ENCODE measurements around the gene SOCS3. TPM values are rescaled to one million over a fixed set of nuclear protein-coding genes. Genes with fewer than 3 reads are reported as not detected.
A peak's percentile ranks its signal among the peaks of the same experiment; 100 is the strongest.

SOCS3 gene
- total RNA-seq, 1 experiment from 2014 or later: 53.1 TPM

- ChIA-PET POLR2A (no interaction called here), CTCF (interaction anchor here (0.7 to 1.3 kb wide), 3 partner anchors 10 to 203 kb away, joined by 3 to 6 read pairs (median 6); no protein-coding TSS in a partner anchor)
- Histone ChIP-seq H3K9me3 (ENCODE audit: control insufficient read depth, insufficient read depth, low read depth, low read length) (no peaks in the 10 kb centered on the region), H3K36me3 (ENCODE audit: control insufficient read depth, insufficient read depth, low read length) (peaks cover 7% of the 10 kb centered on the region; the same call in 1 of the 2 replicates), H3K4me1 (ENCODE audit: control insufficient read depth, insufficient read depth, low read length) (peaks cover 39% of the 10 kb centered on the region), H3K27ac (ENCODE audit: low read length) (no peak overlapping the region), H3K27me3 (ENCODE audit: control insufficient read depth, insufficient read depth, low read length) (no peaks in the 10 kb centered on the region), H3K4me3 (ENCODE audit: low read depth in 2 of 2, low read length in 2 of 2) (no peak overlapping the region)
- TF ChIP-seq TCF7L2 (IDR thresholded peaks at IDR 0.05; ENCODE audit: low read depth, low read length) (no peak), POLR2AphosphoS5 (IDR thresholded peaks at IDR 0.05; ENCODE audit: low read depth, low read length) (no peak)
- ATAC-seq (no peak), DNase-seq (ENCODE audit: low read depth, low spot score) (no peak)
- BruUV-seq (replicated peaks): no TSS peak
- intact Hi-C loops (cut with micrococcal nuclease; ENCODE audit: unreplicated experiment) (loop anchor here (5.0 kb wide), 1 partner anchor 80 kb away; no protein-coding TSS in a partner anchor), in situ Hi-C loops (cut with HindIII; ENCODE audit: low pct_unique_long_range_greater_than_20kb, low sequenced_read_pairs) (no loop called here)
These were observed 2.4 kb upstream of the SOCS3 start for GRCh38 chr17:78362232-78362631.

DNA sequence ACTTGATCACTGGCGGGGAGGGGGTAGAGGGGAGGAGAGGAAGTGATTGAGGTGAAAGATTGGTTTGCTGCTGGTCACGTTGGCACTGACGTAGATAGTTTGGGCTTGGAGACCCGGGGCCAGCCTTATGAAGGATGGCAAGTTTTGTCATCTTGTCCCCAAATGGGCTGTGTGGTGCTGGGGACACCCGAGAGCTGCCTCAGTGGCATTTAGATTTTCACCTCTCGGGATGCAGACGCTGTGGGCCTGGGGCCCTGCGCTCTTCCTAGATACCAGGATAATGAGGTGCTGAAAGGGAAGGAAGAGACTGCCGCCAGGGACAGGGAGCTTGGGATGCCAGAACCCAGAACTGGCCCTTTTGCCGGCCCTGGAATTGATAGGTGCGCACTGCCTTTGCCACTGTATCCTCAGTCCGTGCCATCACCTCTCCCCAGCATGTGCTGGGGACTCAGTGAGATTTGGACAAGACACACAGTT, 1.4 kb upstream of the SOCS3 start:
- H3K27ac ChIP-seq (ENCODE audit: low read length): peak overlapping the region; percentile 70; the same call in 1 of the 2 replicates
- in situ Hi-C loops (cut with HindIII; ENCODE audit: low pct_unique_long_range_greater_than_20kb, low sequenced_read_pairs) (no loop called here), intact Hi-C loops (cut with micrococcal nuclease; ENCODE audit: unreplicated experiment) (loop anchor here (2.0 to 5.0 kb wide), 2 partner anchors 60 to 79 kb away; no protein-coding TSS in a partner anchor)
- no TSS peak for BruUV-seq (replicated peaks)
- DNase-seq (ENCODE audit: low read depth, low spot score) (no peak), ATAC-seq (no peak)
- TF ChIP-seq CTCF (IDR thresholded peaks at IDR 0.05) (no peak), POLR2AphosphoS5 (IDR thresholded peaks at IDR 0.05; ENCODE audit: low read depth, low read length) (no peak), SIN3A (IDR thresholded peaks at IDR 0.05; ENCODE audit: borderline replicate concordance, insufficient read depth, low read depth, low read length) (no peak)
- TF ChIP-seq, protein P1, sequence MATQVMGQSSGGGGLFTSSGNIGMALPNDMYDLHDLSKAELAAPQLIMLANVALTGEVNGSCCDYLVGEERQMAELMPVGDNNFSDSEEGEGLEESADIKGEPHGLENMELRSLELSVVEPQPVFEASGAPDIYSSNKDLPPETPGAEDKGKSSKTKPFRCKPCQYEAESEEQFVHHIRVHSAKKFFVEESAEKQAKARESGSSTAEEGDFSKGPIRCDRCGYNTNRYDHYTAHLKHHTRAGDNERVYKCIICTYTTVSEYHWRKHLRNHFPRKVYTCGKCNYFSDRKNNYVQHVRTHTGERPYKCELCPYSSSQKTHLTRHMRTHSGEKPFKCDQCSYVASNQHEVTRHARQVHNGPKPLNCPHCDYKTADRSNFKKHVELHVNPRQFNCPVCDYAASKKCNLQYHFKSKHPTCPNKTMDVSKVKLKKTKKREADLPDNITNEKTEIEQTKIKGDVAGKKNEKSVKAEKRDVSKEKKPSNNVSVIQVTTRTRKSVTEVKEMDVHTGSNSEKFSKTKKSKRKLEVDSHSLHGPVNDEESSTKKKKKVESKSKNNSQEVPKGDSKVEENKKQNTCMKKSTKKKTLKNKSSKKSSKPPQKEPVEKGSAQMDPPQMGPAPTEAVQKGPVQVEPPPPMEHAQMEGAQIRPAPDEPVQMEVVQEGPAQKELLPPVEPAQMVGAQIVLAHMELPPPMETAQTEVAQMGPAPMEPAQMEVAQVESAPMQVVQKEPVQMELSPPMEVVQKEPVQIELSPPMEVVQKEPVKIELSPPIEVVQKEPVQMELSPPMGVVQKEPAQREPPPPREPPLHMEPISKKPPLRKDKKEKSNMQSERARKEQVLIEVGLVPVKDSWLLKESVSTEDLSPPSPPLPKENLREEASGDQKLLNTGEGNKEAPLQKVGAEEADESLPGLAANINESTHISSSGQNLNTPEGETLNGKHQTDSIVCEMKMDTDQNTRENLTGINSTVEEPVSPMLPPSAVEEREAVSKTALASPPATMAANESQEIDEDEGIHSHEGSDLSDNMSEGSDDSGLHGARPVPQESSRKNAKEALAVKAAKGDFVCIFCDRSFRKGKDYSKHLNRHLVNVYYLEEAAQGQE (IDR thresholded peaks at IDR 0.05; ENCODE audit: insufficient read depth in 1 of 2, low read depth in 2 of 2, low read length in 1 of 2): no peak
- POLR2A ChIA-PET: interaction anchor here (0.6 kb wide), 1 partner anchor 49 kb away, joined by 13 read pairs; no protein-coding TSS in a partner anchor
- H3K36me3 ChIP-seq (ENCODE audit: control insufficient read depth, insufficient read depth, low read length): peaks cover 10% of the 10 kb centered on the region; the same call in 1 of the 2 replicates
- CTCF ChIA-PET: interaction anchor here (0.5 to 1.6 kb wide), 5 partner anchors 7 to 61 kb away, joined by 3 to 18 read pairs (median 4); no protein-coding TSS in a partner anchor
- H3K4me1 ChIP-seq (ENCODE audit: control insufficient read depth, insufficient read depth, low read length): peaks cover 44% of the 10 kb centered on the region
- H3K4me3 ChIP-seq (ENCODE audit: low read depth in 2 of 2, low read length in 2 of 2): peak overlapping the region in 1 of 2 experiments; percentile 82; a peak in 2 of 4 replicates
- no peaks in the 10 kb centered on the region for H3K9me3 ChIP-seq (ENCODE audit: control insufficient read depth, insufficient read depth, low read depth, low read length)
- no peaks in the 10 kb centered on the region for H3K27me3 ChIP-seq (ENCODE audit: control insufficient read depth, insufficient read depth, low read length)
